ENCODE data around the gene GRIK4.

GRIK4 gene

DNA sequence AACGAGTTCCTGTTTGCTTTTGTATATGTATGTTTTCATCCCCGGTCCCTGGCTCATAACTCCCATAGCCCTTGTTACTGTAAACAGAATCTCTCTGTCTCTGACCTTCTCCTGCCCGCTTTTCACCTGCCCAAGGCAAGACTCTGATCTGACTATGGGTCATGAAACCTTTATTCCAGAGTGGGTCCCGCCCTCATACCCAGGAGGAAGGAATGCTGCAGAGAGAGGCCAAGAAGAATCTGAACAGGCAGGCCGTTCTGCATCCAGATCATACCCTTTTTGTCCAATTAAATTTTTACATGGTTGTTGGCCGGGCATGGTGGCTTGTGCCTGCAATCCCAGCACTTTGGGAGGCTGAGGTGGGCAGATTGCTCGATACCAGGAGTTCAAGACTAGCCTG, 39.6 kb downstream of the GRIK4 start:
- Histone ChIP-seq H3K9ac (ENCODE audit: insufficient read length, low read depth) (no peak overlapping the region), H3K4me1 (ENCODE audit: insufficient read depth, insufficient read length) (peaks cover 20% of the 10 kb centered on the region), H3K4me3 (ENCODE audit: insufficient read length, low read depth) (no peak overlapping the region), H3K27me3 (ENCODE audit: insufficient read depth, insufficient read length) (peaks cover 3% of the 10 kb centered on the region), H3K9me3 (ENCODE audit: insufficient read depth, low read length) (no peaks in the 10 kb centered on the region), H3K36me3 (ENCODE audit: insufficient read depth, insufficient read length, low read length) (no peaks in the 10 kb centered on the region)
- TF ChIP-seq SUZ12 (IDR thresholded peaks at IDR 0.05; ENCODE audit: extremely low read depth, insufficient read depth, insufficient read length), result no peak
- TF ChIP-seq ZNF274 (IDR thresholded peaks at IDR 0.05; ENCODE audit: low read depth, low read length), result no peak
- no peak for TF ChIP-seq YY1 (IDR thresholded peaks at IDR 0.05; ENCODE audit: insufficient read depth, insufficient read length)
- no peak for DNase-seq (ENCODE audit: low read depth, low spot score)

DNA sequence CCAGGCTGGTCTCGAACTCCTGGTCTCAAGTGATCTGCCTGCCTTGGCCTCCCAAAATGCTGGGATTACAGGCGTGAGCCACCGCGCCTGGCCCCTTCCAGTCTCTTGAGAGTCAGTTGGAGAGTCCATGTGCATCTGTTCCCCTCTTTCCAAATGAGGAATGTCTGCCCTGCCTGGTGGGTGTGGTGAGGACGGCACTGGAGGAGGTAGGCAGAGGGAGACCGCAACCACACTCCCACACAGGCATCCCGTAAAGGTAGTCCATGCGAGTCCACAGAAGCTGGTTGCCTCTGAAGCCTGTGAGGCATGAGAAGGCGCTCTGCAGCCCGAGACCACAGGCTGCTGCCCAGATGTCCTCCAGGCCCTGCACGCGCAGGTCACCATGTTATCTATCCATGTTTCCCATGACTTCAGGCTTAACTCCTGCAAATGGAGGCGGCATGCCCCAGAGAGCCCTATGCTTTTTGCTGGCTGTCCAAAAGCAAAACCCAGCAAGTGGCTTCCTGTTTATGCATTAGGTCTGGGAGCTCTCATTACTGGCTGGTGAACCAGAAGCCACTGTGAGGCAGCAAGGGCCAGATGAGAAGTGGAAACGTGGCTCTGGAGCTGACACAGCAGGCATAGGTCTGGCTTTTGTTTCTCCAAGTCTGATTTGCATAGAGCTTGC, 43.4 kb downstream of the GRIK4 start:
- peak overlapping the region; percentile 6 for H3K9ac ChIP-seq (ENCODE audit: insufficient read length, low read depth)
- peaks cover 3% of the 10 kb centered on the region for H3K27me3 ChIP-seq (ENCODE audit: insufficient read depth, insufficient read length)
- peaks cover 7% of the 10 kb centered on the region for H3K4me1 ChIP-seq (ENCODE audit: insufficient read depth, insufficient read length)
- no peak for TF ChIP-seq ZNF274 (IDR thresholded peaks at IDR 0.05; ENCODE audit: low read depth, low read length)
- no peak for TF ChIP-seq YY1 (IDR thresholded peaks at IDR 0.05; ENCODE audit: insufficient read depth, insufficient read length)
- TF ChIP-seq SUZ12 (IDR thresholded peaks at IDR 0.05; ENCODE audit: extremely low read depth, insufficient read depth, insufficient read length), result no peak
- no peak overlapping the region for H3K4me3 ChIP-seq (ENCODE audit: insufficient read length, low read depth)
- no peaks in the 10 kb centered on the region for H3K9me3 ChIP-seq (ENCODE audit: insufficient read depth, low read length)
- H3K36me3 ChIP-seq (ENCODE audit: insufficient read depth, insufficient read length, low read length), result no peaks in the 10 kb centered on the region
- no peak for DNase-seq (ENCODE audit: low read depth, low spot score)

GRCh38 chr11:120555433-120555773, 43.9 kb downstream of the GRIK4 start:
- Histone ChIP-seq H3K9me3 (ENCODE audit: insufficient read depth, low read length) (no peaks in the 10 kb centered on the region), H3K4me1 (ENCODE audit: insufficient read depth, insufficient read length) (peaks cover 7% of the 10 kb centered on the region), H3K36me3 (ENCODE audit: insufficient read depth, insufficient read length, low read length) (no peaks in the 10 kb centered on the region), H3K4me3 (ENCODE audit: insufficient read length, low read depth) (no peak overlapping the region), H3K27me3 (ENCODE audit: insufficient read depth, insufficient read length) (peaks cover 3% of the 10 kb centered on the region), H3K9ac (ENCODE audit: insufficient read length, low read depth) (no peak overlapping the region)
- TF ChIP-seq YY1 (IDR thresholded peaks at IDR 0.05; ENCODE audit: insufficient read depth, insufficient read length), result no peak
- no peak for TF ChIP-seq SUZ12 (IDR thresholded peaks at IDR 0.05; ENCODE audit: extremely low read depth, insufficient read depth, insufficient read length)
- TF ChIP-seq ZNF274 (IDR thresholded peaks at IDR 0.05; ENCODE audit: low read depth, low read length), result no peak
- no peak for DNase-seq (ENCODE audit: low read depth, low spot score)

DNA sequence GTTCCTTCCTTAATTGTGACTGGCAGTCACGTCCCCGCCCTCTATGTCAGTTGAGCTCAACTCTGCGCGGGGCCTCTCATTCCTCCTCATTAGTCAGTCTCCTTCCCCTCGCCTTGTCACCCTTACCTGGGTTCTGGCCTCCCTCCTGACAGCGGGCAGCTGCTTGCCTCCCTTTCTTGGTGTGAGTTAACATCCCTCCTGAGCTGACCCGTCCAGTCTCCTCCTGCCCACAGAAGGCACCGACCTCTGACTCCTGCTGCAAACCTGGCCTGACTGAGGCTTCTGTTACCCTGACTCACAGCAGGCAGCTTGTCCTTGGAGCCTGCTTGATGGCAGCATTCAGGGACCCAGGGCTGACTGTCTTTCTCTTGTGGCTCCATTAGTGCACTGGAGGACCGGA, 45.2 kb downstream of the GRIK4 start:
- Histone ChIP-seq H3K4me1 (ENCODE audit: insufficient read depth, insufficient read length) (peaks cover 7% of the 10 kb centered on the region), H3K27me3 (ENCODE audit: insufficient read depth, insufficient read length) (peaks cover 10% of the 10 kb centered on the region), H3K9me3 (ENCODE audit: insufficient read depth, low read length) (no peaks in the 10 kb centered on the region), H3K9ac (ENCODE audit: insufficient read length, low read depth) (peak overlapping the region; percentile 18), H3K4me3 (ENCODE audit: insufficient read length, low read depth) (no peak overlapping the region), H3K36me3 (ENCODE audit: insufficient read depth, insufficient read length, low read length) (no peaks in the 10 kb centered on the region)
- no peak for TF ChIP-seq YY1 (IDR thresholded peaks at IDR 0.05; ENCODE audit: insufficient read depth, insufficient read length)
- TF ChIP-seq ZNF274 (IDR thresholded peaks at IDR 0.05; ENCODE audit: low read depth, low read length), result no peak
- no peak for TF ChIP-seq SUZ12 (IDR thresholded peaks at IDR 0.05; ENCODE audit: extremely low read depth, insufficient read depth, insufficient read length)
- DNase-seq (ENCODE audit: low read depth, low spot score), result no peak

GRCh38 chr11:120558744-120559431, 47.3 kb downstream of the GRIK4 start:
- H3K36me3 ChIP-seq (ENCODE audit: insufficient read depth, insufficient read length, low read length), result no peaks in the 10 kb centered on the region
- H3K27me3 ChIP-seq (ENCODE audit: insufficient read depth, insufficient read length), result peaks cover 23% of the 10 kb centered on the region
- H3K9ac ChIP-seq (ENCODE audit: insufficient read length, low read depth), result no peak overlapping the region
- DNase-seq (ENCODE audit: low read depth, low spot score), result no peak
- no peaks in the 10 kb centered on the region for H3K9me3 ChIP-seq (ENCODE audit: insufficient read depth, low read length)
- H3K4me3 ChIP-seq (ENCODE audit: insufficient read length, low read depth), result no peak overlapping the region
- H3K4me1 ChIP-seq (ENCODE audit: insufficient read depth, insufficient read length), result peaks cover 7% of the 10 kb centered on the region
- no peak for TF ChIP-seq SUZ12 (IDR thresholded peaks at IDR 0.05; ENCODE audit: extremely low read depth, insufficient read depth, insufficient read length)
- no peak for TF ChIP-seq YY1 (IDR thresholded peaks at IDR 0.05; ENCODE audit: insufficient read depth, insufficient read length)
- TF ChIP-seq ZNF274 (IDR thresholded peaks at IDR 0.05; ENCODE audit: low read depth, low read length), result no peak

DNA sequence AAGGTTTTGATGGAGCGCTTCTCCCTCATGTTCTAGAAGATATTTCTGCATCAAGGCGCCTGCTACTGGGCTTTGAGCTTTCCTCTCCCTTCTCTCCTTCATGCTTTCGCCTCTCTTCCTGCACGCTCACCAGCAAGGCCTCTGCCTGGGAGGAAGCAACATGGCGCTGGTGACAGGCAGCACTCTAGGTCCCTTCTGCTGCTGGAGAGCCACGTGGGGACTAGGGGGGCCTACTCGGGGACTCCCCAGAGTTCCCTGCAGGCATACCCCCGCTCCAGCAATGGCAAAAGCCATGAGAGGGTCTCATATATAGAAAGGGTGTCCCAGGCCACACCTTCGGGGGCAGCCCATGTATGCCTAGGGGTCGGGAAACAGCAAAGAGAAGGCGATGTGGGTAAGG, 49.7 kb downstream of the GRIK4 start:
- H3K4me3 ChIP-seq (ENCODE audit: insufficient read length, low read depth), result no peak overlapping the region
- peaks cover 3% of the 10 kb centered on the region for H3K4me1 ChIP-seq (ENCODE audit: insufficient read depth, insufficient read length)
- no peak for DNase-seq (ENCODE audit: low read depth, low spot score)
- H3K36me3 ChIP-seq (ENCODE audit: insufficient read depth, insufficient read length, low read length), result no peaks in the 10 kb centered on the region
- H3K27me3 ChIP-seq (ENCODE audit: insufficient read depth, insufficient read length), result peaks cover 33% of the 10 kb centered on the region
- TF ChIP-seq ZNF274 (IDR thresholded peaks at IDR 0.05; ENCODE audit: low read depth, low read length) (no peak), YY1 (IDR thresholded peaks at IDR 0.05; ENCODE audit: insufficient read depth, insufficient read length) (no peak), SUZ12 (IDR thresholded peaks at IDR 0.05; ENCODE audit: extremely low read depth, insufficient read depth, insufficient read length) (no peak)
- no peaks in the 10 kb centered on the region for H3K9me3 ChIP-seq (ENCODE audit: insufficient read depth, low read length)
- no peak overlapping the region for H3K9ac ChIP-seq (ENCODE audit: insufficient read length, low read depth)

- peaks cover 3% of the 10 kb centered on the region for H3K4me1 ChIP-seq (ENCODE audit: insufficient read depth, insufficient read length)
- no peak for DNase-seq (ENCODE audit: low read depth, low spot score)
- H3K4me3 ChIP-seq (ENCODE audit: insufficient read length, low read depth), result no peak overlapping the region
- no peak for TF ChIP-seq SUZ12 (IDR thresholded peaks at IDR 0.05; ENCODE audit: extremely low read depth, insufficient read depth, insufficient read length)
- no peak for TF ChIP-seq YY1 (IDR thresholded peaks at IDR 0.05; ENCODE audit: insufficient read depth, insufficient read length)
- no peak for TF ChIP-seq ZNF274 (IDR thresholded peaks at IDR 0.05; ENCODE audit: low read depth, low read length)
- H3K27me3 ChIP-seq (ENCODE audit: insufficient read depth, insufficient read length), result peaks cover 33% of the 10 kb centered on the region
- no peaks in the 10 kb centered on the region for H3K9me3 ChIP-seq (ENCODE audit: insufficient read depth, low read length)
- H3K9ac ChIP-seq (ENCODE audit: insufficient read length, low read depth), result peak overlapping the region; percentile 51
- H3K36me3 ChIP-seq (ENCODE audit: insufficient read depth, insufficient read length, low read length), result no peaks in the 10 kb centered on the region
Measured at GRCh38 chr11:120562806-120563425, 51.4 kb downstream of the GRIK4 start.

Measured in NT2/D1 (cell line).